HepG2 (cell line): Measurements from ENCODE around the gene ATP1A2. TPM values are rescaled to one million over a fixed set of nuclear protein-coding genes. Genes with fewer than 3 reads are reported as not detected.

Experiments
- CBX1 ChIP-seq: IDR thresholded peaks from one replicate; pipeline ENCODE4 v1.6.1; 2016; ENCODE audit warnings: antibody characterized with exemption, low read depth
- LRRFIP1 ChIP-seq: sonication (generic); formaldehyde crosslinking; conservative IDR thresholded peaks from 2 replicates; pipeline ENCODE4 v1.4.0; 2020; ENCODE audit warnings: missing genetic modification reagents
- NCOR1 ChIP-seq: fragments of 200-600 bp; sonication (generic); IDR thresholded peaks from 2 replicates; pipeline ENCODE4 v1.7.0; 2017; ENCODE audit warnings: antibody characterized with exemption, low read length, borderline replicate concordance
- NR0B2 ChIP-seq: sonication (generic); formaldehyde crosslinking; IDR thresholded peaks from 2 replicates; pipeline ENCODE4 v1.4.0; 2020; ENCODE audit warnings: mild to moderate bottlenecking, missing genetic modification reagents
- PAF1 ChIP-seq: IDR thresholded peaks from 2 replicates; pipeline ENCODE4 v1.6.1; 2016; ENCODE audit warnings: missing genetic modification reagents, missing compliant biosample characterization
- PREB ChIP-seq: sonication (generic); formaldehyde crosslinking; IDR thresholded peaks from 2 replicates; pipeline ENCODE4 v1.4.0; 2020; ENCODE audit warnings: missing genetic modification reagents
- PTBP1 ChIP-seq: fragments of 200-400 bp; formaldehyde crosslinking; IDR thresholded peaks from 2 replicates; pipeline ENCODE4 v1.6.1; 2018; ENCODE audit warnings: low read length, low read depth; ENCODE audit not compliant: poor library complexity, severe bottlenecking
- RARG ChIP-seq: sonication (generic); formaldehyde crosslinking; IDR thresholded peaks from 2 replicates; pipeline ENCODE4 v1.4.0; 2020; ENCODE audit warnings: low read depth, mild to moderate bottlenecking, missing genetic modification reagents
- REXO4 ChIP-seq: sonication (generic); formaldehyde crosslinking; IDR thresholded peaks from 2 replicates; pipeline ENCODE4 v1.8.0; 2022; ENCODE audit warnings: missing genetic modification reagents, mild to moderate bottlenecking, borderline replicate concordance
- RFX1 ChIP-seq: fragments of 450-650 bp; IDR thresholded peaks from 2 replicates; pipeline ENCODE4 v1.6.1; 2017
- SIN3A ChIP-seq: IDR thresholded peaks from 2 replicates; pipeline ENCODE4 v1.6.1; 2011; ENCODE audit warnings: low read depth, mild to moderate bottlenecking, control low read depth, low read length, borderline replicate concordance
- SOX6 ChIP-seq, 2 experiments: fragments of 450-650 bp in 1 of 2; sonication (generic) in 1 of 2; formaldehyde crosslinking in 1 of 2; IDR thresholded peaks; 2 replicates each; pipeline versions ENCODE4 v1.4.0 to v1.6.1; 2017 to 2020; ENCODE audit warnings: antibody characterized with exemption in 1 of 2, mild to moderate bottlenecking in 1 of 2, missing genetic modification reagents in 1 of 2
- SYNCRIP ChIP-seq: fragments of 200-400 bp; formaldehyde crosslinking; IDR thresholded peaks from 2 replicates; pipeline ENCODE4 v1.6.1; 2018; ENCODE audit warnings: mild to moderate bottlenecking, low read depth, low read length; ENCODE audit not compliant: insufficient read depth
- TBX2 ChIP-seq: sonication (generic); formaldehyde crosslinking; IDR thresholded peaks from 2 replicates; pipeline ENCODE4 v1.5.0; 2020; ENCODE audit warnings: missing genetic modification reagents, mild to moderate bottlenecking, borderline replicate concordance
- TGIF2 ChIP-seq: IDR thresholded peaks from 2 replicates; pipeline ENCODE4 v1.6.1; 2016; ENCODE audit warnings: control low read depth, missing compliant biosample characterization
- TSC22D2 ChIP-seq: sonication (generic); formaldehyde crosslinking; IDR thresholded peaks from 2 replicates; pipeline ENCODE4 v1.5.1; 2020; ENCODE audit warnings: missing genetic modification reagents, mild to moderate bottlenecking, borderline replicate concordance
- XRCC5 ChIP-seq: fragments of 200-400 bp; formaldehyde crosslinking; optimal IDR thresholded peaks from 2 replicates; pipeline ENCODE3; 2017; ENCODE audit warnings: mild to moderate bottlenecking, low read length
- ZBTB20 ChIP-seq: sonication (generic); formaldehyde crosslinking; IDR thresholded peaks from 2 replicates; pipeline ENCODE4 v1.8.1; 2023; ENCODE audit warnings: missing genetic modification reagents, low read depth, mild to moderate bottlenecking, borderline replicate concordance
- ZBTB7B ChIP-seq: sonication (generic); formaldehyde crosslinking; IDR thresholded peaks from 2 replicates; pipeline ENCODE4 v1.4.0; 2020; ENCODE audit warnings: missing genetic modification reagents
- ZFP90 ChIP-seq: sonication (generic); formaldehyde crosslinking; IDR thresholded peaks from 2 replicates; pipeline ENCODE4 v1.8.0; 2022; ENCODE audit warnings: missing genetic modification reagents, mild to moderate bottlenecking, inconsistent platforms, borderline replicate concordance
- ZNF136 ChIP-seq: sonication (generic); formaldehyde crosslinking; IDR thresholded peaks from 2 replicates; pipeline ENCODE4 v1.8.1; 2022; ENCODE audit warnings: low read depth, mild to moderate bottlenecking, moderate library complexity, missing genetic modification reagents
- ZNF543 ChIP-seq: sonication (generic); formaldehyde crosslinking; IDR thresholded peaks from 2 replicates; pipeline ENCODE4 v1.4.0; 2020; ENCODE audit warnings: mild to moderate bottlenecking, missing genetic modification reagents
- ZNF605 ChIP-seq: sonication (generic); formaldehyde crosslinking; IDR thresholded peaks from 2 replicates; pipeline ENCODE4 v1.8.0; 2022; ENCODE audit warnings: mild to moderate bottlenecking, missing genetic modification reagents
- ZNF670 ChIP-seq: sonication (generic); formaldehyde crosslinking; IDR thresholded peaks from 2 replicates; pipeline ENCODE4 v1.8.0; 2022; ENCODE audit warnings: mild to moderate bottlenecking, missing genetic modification reagents, borderline replicate concordance
- ZNF83 ChIP-seq: sonication (generic); formaldehyde crosslinking; IDR thresholded peaks from 2 replicates; pipeline ENCODE4 v1.4.0; 2020; ENCODE audit warnings: missing genetic modification reagents, mild to moderate bottlenecking, borderline replicate concordance
- polyA plus RNA-seq, 8 experiments: library from polyadenylated mRNA; depleted of rRNA in 3 of 8; stranded (reverse) in 7 of 8; unstranded in 1 of 8; fragments of >200 nt; fragmentation: Illumina TruSeq in 4 of 8; extraction: Trizol in 4 of 8; gene quantifications; 2 replicates each; pipeline versions ENCODE4 v1.2.1 to v1.2.3, GENCODE V29; 2011 to 2016; ENCODE audit warnings: low read depth in 4 of 8, missing spikeins in 1 of 8, mixed read lengths in 1 of 8; ENCODE audit not compliant: insufficient read depth in 1 of 8
- total RNA-seq, 5 experiments: library from RNA; depleted of rRNA; stranded (reverse); fragments of >200 nt; fragmentation: Illumina TruSeq; extraction: Trizol; gene quantifications; 2 replicates each; pipeline ENCODE4 v1.2.3, GENCODE V29; 2016; ENCODE audit warnings: low read depth in 1 of 5

Gene ATP1A2
- total and polyA plus RNA-seq, 2 of the 13 experiments (the other 11 are each of a cell fraction or from before 2014, with no cell fraction given) = 0.16 TPM; not detected in 1

- no peak for TF ChIP-seq PREB (CRISPR knock-in tag)
- no peak for TF ChIP-seq TSC22D2 (CRISPR knock-in tag)
- no peak for TF ChIP-seq NCOR1
- no peak for TF ChIP-seq ZNF543 (CRISPR knock-in tag)
- TF ChIP-seq PTBP1 = no peak
- no peak for TF ChIP-seq ZNF136
- no peak for TF ChIP-seq RARG (CRISPR knock-in tag)
- no peak for TF ChIP-seq NR0B2 (CRISPR knock-in tag)
- TF ChIP-seq SIN3A = no peak
- TF ChIP-seq ZNF83 (CRISPR knock-in tag) = no peak
- TF ChIP-seq PAF1 = no peak
- TF ChIP-seq REXO4 = no peak
- TF ChIP-seq TGIF2 (CRISPR knock-in tag) = no peak
- no peak for TF ChIP-seq LRRFIP1 (CRISPR knock-in tag)
- TF ChIP-seq ZNF670 (CRISPR knock-in tag) = no peak
- no peak for TF ChIP-seq SYNCRIP
- TF ChIP-seq ZBTB7B (CRISPR knock-in tag) = no peak
- no peak for TF ChIP-seq CBX1
- TF ChIP-seq RFX1 = no peak
- TF ChIP-seq ZFP90 = no peak
- TF ChIP-seq ZNF605 (CRISPR knock-in tag) = 0 out of 2 replicates have a peak, but pooled peaks have one; percentile 41
- no peak for TF ChIP-seq ZBTB20
- TF ChIP-seq XRCC5 = peak; percentile 20
- no peak for TF ChIP-seq SOX6 (IDR thresholded peaks at IDR 0.05)
- TF ChIP-seq SOX6 (CRISPR knock-in tag; IDR thresholded peaks at IDR 0.05) = no peak
- peak; percentile 69 for TF ChIP-seq TBX2
These were observed 45.1 kb upstream of the ATP1A2 start (continued) for GRCh38 chr1:160070243-160071163.
